ENCODE data around the gene APOBEC3B. TPM values are rescaled to one million over a fixed set of nuclear protein-coding genes. Genes with fewer than 3 reads are reported as not detected.

APOBEC3B gene
- polyA plus RNA-seq, result not detected in 2 replicates
- not detected in 2 replicates for polyA minus RNA-seq

DNA sequence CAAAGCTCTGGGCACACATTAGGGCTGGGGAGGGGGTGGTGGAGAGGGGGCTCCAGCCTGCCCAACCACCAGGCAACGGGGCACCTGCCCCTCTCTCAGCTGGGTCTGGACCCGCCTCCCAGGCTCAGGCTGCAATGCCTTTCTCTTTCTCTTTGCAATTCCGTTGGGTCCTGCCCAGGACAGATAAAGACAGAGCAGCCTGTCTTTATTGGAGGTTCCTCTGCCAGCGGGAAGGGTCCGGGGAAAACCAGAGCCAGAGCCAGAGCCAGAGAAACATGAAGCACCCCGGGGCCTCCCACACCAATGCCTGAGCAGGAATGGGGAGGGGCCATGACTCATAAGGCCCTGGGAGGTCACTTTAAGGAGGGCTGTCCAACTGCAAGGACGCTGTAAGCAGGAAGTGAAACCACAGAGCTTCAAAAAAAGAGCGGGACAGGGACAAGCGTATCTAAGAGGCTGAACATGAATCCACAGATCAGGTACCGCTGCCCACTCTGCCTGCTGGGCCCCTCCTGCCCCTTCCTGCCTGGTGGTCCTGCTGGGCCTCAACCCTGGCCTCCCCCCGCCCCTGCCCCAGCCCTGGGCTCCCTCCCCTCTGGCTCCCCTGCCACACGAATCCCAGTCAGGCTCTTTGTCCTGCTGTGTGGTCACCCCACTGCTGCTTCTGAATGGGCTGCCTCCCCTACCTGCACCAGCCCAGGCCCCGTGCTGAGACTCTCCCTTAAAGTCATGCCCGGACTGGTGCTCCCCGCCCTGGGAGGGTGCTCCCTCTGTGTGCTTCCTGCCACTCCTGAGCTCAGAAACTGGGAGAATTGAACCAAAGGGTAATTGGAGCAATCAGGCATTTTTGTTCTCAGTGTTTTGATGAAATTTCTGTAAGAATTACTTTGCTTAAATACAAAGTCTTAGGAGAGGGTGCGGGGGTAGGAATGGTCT lies at the start of gene APOBEC3B:
Gene APOBEC3B (plus strand): TSS at position 356 of the 936 bp plus-strand sequence. CDS start 107 bp downstream, at position 463.
- no peaks in the 10 kb centered on the region for H3K27me3 ChIP-seq (ENCODE audit: insufficient read depth, low read depth, low read length)

More for the DNA sequence above, at the start of gene APOBEC3B:
- Histone ChIP-seq H3K4me2 (ENCODE audit: low read length) (no peak within 1 kb of the TSS), H3K36me3 (ENCODE audit: insufficient read depth, low read length) (no peaks in the 10 kb centered on the region), H3K79me2 (replicated peaks; ENCODE audit: insufficient read depth, low read length) (no peaks in the 10 kb centered on the region), H3K27ac (ENCODE audit: low read length) (no peak within 1 kb of the TSS), H3K9me3 (ENCODE audit: low read length) (no peaks in the 10 kb centered on the region), H3K9ac (ENCODE audit: low read length) (no peak within 1 kb of the TSS), H2AFZ (ENCODE audit: low read depth, low read length) (no peak within 1 kb of the TSS), H3K4me3 (ENCODE audit: low read length) (no peak within 1 kb of the TSS), H3K9me2 (ENCODE audit: insufficient read depth, low read length) (no peaks in the 10 kb centered on the region), H3F3A (ENCODE audit: insufficient read depth, low read length, poor library complexity, severe bottlenecking) (no peaks in the 10 kb centered on the region), H4K20me1 (ENCODE audit: insufficient read depth) (no peaks in the 10 kb centered on the region)
- no peak for TF ChIP-seq RAD21 (conservative IDR thresholded peaks at IDR 0.05)
- TF ChIP-seq TAF1 (IDR thresholded peaks at IDR 0.05; ENCODE audit: low read depth), result no peak
- no peak for TF ChIP-seq SMC3 (conservative IDR thresholded peaks at IDR 0.05; ENCODE audit: poor library complexity)
- no peak for TF ChIP-seq EP300 (conservative IDR thresholded peaks at IDR 0.05; ENCODE audit: poor library complexity, severe bottlenecking)
- no peak for TF ChIP-seq EZH2 (IDR thresholded peaks at IDR 0.05; ENCODE audit: borderline replicate concordance, insufficient read depth, low read length, poor library complexity, severe bottlenecking)
- TF ChIP-seq REST (IDR thresholded peaks at IDR 0.05; ENCODE audit: borderline replicate concordance), result no peak
- no peak for TF ChIP-seq POLR2AphosphoS5 (IDR thresholded peaks at IDR 0.05)
- no peak for TF ChIP-seq MXI1 (conservative IDR thresholded peaks at IDR 0.05; ENCODE audit: poor library complexity, severe bottlenecking)
- TF ChIP-seq CTCF (IDR thresholded peaks at IDR 0.05; ENCODE audit: poor library complexity, severe bottlenecking), result no peak

Data from neural cell (in vitro differentiated cells).